Measurements from ENCODE around the gene RBFOX1.

- TF ChIP-seq CTCF (IDR thresholded peaks at IDR 0.05) (no peak), POLR2A (IDR thresholded peaks at IDR 0.05) (no peak)
These were observed 119.4 kb downstream of the RBFOX1 start for GRCh38 chr16:7452090-7452489.
